ENCODE results near the gene IL10RB. TPM values are rescaled to one million over a fixed set of nuclear protein-coding genes. Genes with fewer than 3 reads are reported as not detected.

IL10RB gene
- total RNA-seq, 1 donor from 2014 or later, result 47.1 TPM

DNA sequence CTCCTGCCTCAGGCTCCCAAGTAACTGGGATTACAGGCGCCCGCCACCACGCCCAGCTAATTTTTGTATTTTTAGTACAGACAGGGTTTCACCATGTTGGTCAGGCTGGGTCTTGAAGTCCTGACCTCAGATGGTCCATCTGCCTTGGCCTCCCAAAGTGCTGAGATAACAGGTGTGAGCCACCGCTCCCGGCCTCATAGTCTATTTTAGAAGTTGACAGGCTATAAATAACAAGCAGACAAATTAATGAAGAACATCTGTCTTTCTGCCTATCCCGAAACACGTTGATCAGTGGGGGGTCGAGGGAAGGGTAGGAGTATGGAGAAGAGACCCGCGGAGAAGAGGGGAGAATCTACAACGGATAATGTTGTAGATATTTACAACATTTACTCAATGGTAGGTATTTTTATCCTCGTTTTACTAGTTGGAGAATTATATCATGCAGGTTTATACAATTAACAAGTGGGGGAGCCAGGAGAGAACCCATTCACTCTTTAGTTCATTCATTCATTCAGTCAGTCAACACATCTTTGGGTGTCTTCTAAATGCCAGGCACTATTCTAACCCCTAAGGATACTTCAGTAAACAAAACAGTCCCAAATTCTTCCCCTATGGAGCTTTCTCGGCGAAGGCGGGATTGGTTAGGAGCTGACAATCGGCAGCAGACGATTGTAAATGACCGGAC lies 36.9 kb upstream of the IL10RB start:
- H3K36me3 ChIP-seq, result no peaks in the 10 kb centered on the region
- DNase-seq (no peak), ATAC-seq (no peak)
- peaks cover 24% of the 10 kb centered on the region for H3K4me1 ChIP-seq
- H3K27me3 ChIP-seq, result no peaks in the 10 kb centered on the region
- H3K4me3 ChIP-seq, result peak overlapping the region; percentile 93
- H3K9me3 ChIP-seq, result no peaks in the 10 kb centered on the region
- TF ChIP-seq, protein P1, sequence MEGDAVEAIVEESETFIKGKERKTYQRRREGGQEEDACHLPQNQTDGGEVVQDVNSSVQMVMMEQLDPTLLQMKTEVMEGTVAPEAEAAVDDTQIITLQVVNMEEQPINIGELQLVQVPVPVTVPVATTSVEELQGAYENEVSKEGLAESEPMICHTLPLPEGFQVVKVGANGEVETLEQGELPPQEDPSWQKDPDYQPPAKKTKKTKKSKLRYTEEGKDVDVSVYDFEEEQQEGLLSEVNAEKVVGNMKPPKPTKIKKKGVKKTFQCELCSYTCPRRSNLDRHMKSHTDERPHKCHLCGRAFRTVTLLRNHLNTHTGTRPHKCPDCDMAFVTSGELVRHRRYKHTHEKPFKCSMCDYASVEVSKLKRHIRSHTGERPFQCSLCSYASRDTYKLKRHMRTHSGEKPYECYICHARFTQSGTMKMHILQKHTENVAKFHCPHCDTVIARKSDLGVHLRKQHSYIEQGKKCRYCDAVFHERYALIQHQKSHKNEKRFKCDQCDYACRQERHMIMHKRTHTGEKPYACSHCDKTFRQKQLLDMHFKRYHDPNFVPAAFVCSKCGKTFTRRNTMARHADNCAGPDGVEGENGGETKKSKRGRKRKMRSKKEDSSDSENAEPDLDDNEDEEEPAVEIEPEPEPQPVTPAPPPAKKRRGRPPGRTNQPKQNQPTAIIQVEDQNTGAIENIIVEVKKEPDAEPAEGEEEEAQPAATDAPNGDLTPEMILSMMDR (IDR thresholded peaks at IDR 0.05), result no peak
- H3K27ac ChIP-seq, result no peak overlapping the region
- intact Hi-C loops (cut with DNase I), result no loop called here

DNA sequence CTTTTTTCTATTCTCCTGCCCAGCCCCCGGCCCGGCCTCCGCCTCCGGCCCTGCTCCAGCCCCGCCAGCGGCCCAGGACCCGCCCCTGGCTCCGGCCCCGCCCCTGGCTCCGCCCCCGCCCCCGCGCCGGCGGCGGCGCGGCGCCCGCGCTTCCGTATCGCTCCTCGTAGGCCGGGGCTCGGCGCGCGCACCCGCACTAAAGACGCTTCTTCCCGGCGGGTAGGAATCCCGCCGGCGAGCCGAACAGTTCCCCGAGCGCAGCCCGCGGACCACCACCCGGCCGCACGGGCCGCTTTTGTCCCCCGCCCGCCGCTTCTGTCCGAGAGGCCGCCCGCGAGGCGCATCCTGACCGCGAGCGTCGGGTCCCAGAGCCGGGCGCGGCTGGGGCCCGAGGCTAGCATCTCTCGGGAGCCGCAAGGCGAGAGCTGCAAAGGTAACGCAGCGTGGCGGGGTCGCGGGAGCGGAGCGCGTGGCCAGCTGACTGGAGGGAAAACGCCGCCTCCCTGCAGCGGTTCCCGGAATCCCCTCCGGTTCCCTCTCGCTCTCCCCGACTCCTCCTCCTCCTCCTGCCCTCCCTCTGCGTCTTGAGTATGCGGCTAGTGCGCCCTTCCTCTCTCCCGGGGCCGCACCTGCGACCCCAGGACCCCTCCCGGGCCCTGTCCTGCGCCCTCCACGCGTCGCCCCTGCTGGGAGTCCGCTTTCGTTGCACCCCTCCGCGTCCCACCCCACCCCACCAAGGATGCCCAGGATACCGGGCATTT lies 36.2 kb upstream of the IL10RB start, which contains the start of gene IFNAR2:
TSS of gene IFNAR2 (plus strand) at position 155 of the 761 bp plus-strand sequence. CDS start 11,985 bp downstream, outside the sequence.
- TF ChIP-seq, protein P1 (IDR thresholded peaks at IDR 0.05), result no peak
- peak; percentile 90 for DNase-seq
- Histone ChIP-seq H3K27me3 (no peaks in the 10 kb centered on the region), H3K27ac (peak within 1 kb of the TSS; percentile 99), H3K4me3 (peak within 1 kb of the TSS; percentile 93), H3K4me1 (peaks cover 24% of the 10 kb centered on the region), H3K9me3 (no peaks in the 10 kb centered on the region), H3K36me3 (no peaks in the 10 kb centered on the region)
- intact Hi-C loops (cut with DNase I), result no loop called here
- ATAC-seq, result peak; percentile 97

DNA sequence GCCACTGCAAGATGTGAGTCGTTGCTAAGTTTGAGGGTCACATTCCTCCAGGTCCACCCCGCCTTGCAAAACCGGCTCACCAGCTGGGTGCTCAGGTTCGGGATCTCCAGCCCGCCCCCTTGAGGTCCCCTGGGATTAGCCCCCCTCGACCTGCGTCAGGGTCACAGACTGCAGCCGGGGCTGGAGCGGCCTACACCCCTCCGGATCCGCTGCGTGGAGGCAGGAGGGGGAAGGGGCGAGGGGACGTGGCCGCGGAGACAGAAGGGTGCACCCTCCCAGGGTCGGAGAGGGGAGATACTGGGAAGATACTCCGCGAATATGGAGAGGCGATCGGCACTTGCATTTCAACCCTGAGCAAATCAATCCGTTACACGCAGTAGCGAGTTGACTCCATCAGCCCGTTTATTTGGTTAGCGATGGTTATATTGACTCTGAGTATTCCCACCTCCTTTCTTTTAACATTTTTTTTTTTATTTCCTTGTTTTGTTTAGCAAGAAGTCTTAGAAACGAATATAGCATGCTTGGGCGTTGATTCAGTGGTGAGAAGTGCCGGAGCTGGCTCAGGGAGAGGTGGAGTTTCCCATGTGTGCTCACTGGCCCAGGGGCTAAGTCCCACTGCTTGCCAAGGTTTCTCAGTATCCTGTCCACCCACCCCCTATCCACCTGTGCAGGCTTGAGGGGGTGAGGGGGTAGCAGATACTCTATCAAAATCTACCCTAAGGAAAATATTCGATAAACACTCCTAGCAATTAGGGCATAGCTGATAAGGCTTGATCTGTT lies 35.4 kb upstream of the IL10RB start:
- DNase-seq (peak; percentile 76), ATAC-seq (peak; percentile 63)
- intact Hi-C loops (cut with DNase I), result no loop called here
- Histone ChIP-seq H3K9me3 (no peaks in the 10 kb centered on the region), H3K27me3 (no peaks in the 10 kb centered on the region), H3K4me1 (peaks cover 24% of the 10 kb centered on the region), H3K4me3 (peak overlapping the region; percentile 93), H3K27ac (peak overlapping the region; percentile 99), H3K36me3 (no peaks in the 10 kb centered on the region)
- TF ChIP-seq, protein P1 (IDR thresholded peaks at IDR 0.05), result peak; percentile 25

DNA sequence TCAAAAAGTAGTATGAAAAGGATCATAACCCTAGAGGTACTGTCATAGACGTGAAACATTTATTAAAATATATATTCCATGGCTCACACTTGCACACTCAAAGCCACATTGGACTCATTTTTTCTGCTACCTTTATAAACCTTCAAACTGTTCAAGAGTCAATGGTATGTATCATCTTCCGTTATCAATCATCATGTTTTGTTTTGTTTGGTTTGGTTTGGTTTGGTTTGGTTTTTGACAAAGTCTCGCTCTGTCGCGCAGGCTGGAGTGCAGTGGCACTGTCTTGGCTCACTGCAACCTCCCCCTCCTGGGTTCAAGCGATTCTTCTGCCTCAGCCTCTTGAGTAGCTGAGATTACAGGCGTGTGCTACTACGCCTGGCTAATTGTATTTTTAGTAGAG lies 34.6 kb upstream of the IL10RB start:
- Histone ChIP-seq H3K27me3 (no peaks in the 10 kb centered on the region), H3K36me3 (no peaks in the 10 kb centered on the region), H3K9me3 (no peaks in the 10 kb centered on the region), H3K4me3 (peak overlapping the region; percentile 93), H3K4me1 (peaks cover 28% of the 10 kb centered on the region), H3K27ac (no peak overlapping the region)
- ATAC-seq (no peak), DNase-seq (no peak)
- intact Hi-C loops (cut with DNase I), result no loop called here
- TF ChIP-seq, protein P1 (IDR thresholded peaks at IDR 0.05), result no peak

DNA sequence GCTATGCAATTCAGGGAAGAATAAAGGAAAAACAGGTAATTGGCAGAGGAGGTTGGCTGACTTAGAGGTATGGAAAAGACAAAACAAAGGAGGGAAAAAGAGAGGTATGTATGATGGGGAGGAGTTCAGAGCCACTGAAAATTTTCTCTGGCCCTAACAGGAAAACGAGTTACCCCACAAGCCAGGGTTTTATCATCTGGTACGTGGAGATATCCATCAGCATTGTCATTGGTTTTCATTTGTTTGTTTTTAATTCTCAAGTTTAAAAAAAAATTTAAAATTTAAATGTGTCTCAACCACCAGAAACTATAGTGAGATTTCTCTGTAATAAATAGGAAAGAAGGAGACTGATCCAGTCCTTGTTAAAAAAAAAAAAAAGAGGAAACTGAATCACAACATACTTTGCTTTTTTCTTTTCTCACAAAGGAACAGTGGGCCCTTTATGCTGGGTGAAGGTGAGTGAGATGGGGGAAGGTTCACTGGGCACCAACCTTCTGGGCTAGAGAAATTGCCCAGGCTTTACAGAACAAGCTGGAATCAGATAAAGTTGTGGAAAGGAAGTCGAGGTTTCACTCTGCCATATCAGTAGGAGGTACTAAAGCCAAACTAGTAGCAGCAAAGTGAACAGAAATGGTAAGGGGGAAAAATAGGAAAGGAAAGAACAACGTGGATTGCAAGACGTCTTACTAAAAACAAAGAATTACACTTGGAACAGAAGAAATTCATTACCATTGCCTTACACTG lies 33.7 kb upstream of the IL10RB start:
- intact Hi-C loops (cut with DNase I), result no loop called here

More for the DNA sequence above, 33.7 kb upstream of the IL10RB start:
- Histone ChIP-seq H3K27me3 (no peaks in the 10 kb centered on the region), H3K27ac (no peak overlapping the region), H3K4me1 (peaks cover 28% of the 10 kb centered on the region), H3K9me3 (no peaks in the 10 kb centered on the region), H3K36me3 (no peaks in the 10 kb centered on the region), H3K4me3 (peak overlapping the region; percentile 93)
- DNase-seq, result no peak
- TF ChIP-seq, protein P1 (IDR thresholded peaks at IDR 0.05), result no peak
- ATAC-seq, result no peak

All from upper lobe of right lung (tissue), 1 donor.